K562 (cell line): ENCODE data around the gene ARHGAP10. TPM values are rescaled to one million over a fixed set of nuclear protein-coding genes. Genes with fewer than 3 reads are reported as not detected.

ENCODE experiments used
- ATAC-seq: fragments of 200-7000 bp; cut with Tn5 transposase; 3 replicates; pipeline ENCODE4 v1.9.1; 2020; ENCODE audit warnings: moderate library complexity
- BruUV-seq: library from RNA; stranded (reverse); fragments of 400-500 nt; replicated peaks from 2 replicates; lab custom pipeline; 2021; lab: Mats Ljungman, UMichigan
- CTCF ChIA-PET: fragments of 300-600 bp; formaldehyde crosslinking; extraction: SDS; loops from one replicate; lab custom pipeline; 2021; ENCODE audit warnings: low intra/inter-chr PET ratio; lab: Yijun Ruan, JAX
- POLR2A ChIA-PET: fragments of 300-600, 350-650 bp; sonication (Branson Sonifier 250); formaldehyde crosslinking; extraction: SDS; loops from one replicate; lab custom pipeline; 2021; ENCODE audit warnings: antibody characterized with exemption, inconsistent platforms; lab: Yijun Ruan, JAX
- DNase-seq, 4 experiments: peaks; one replicate each; pipeline versions ENCODE4 v3.0.0 to v3.0.0-alpha.2; 2011 to 2018; ENCODE audit warnings: low spot score in 3 of 4, mixed read lengths in 3 of 4; ENCODE audit errors: extremely low read depth in 1 of 4
- FAIRE-seq: peaks from 2 replicates; lab custom pipeline; 2011; peaks lifted over from hg19 to GRCh38; lab: Jason Lieb, UNC
- H2AFZ ChIP-seq: 2 replicates; pipeline ENCODE4 v1.6.0; 2011; ENCODE audit warnings: low read depth, low read length, control low read depth, inconsistent platforms
- H3K27ac ChIP-seq: fragments of 200-600 bp; 3 replicates; pipeline ENCODE4 v1.8.0; 2011; ENCODE audit warnings: low read depth, mild to moderate bottlenecking, control low read depth, inconsistent platforms, low read length, moderate library complexity, mixed read lengths; ENCODE audit errors: extremely low read depth
- H3K27me3 ChIP-seq, 2 experiments: fragments of 300-600 bp in 1 of 2; 2 replicates in 1 of 2; 3 replicates in 1 of 2; pipeline versions ENCODE4 v1.6.0 to v1.8.0; 2011; ENCODE audit warnings: inconsistent platforms in 2 of 2, low read length in 2 of 2, mild to moderate bottlenecking in 1 of 2, mixed read lengths in 1 of 2, moderate library complexity in 1 of 2; ENCODE audit not compliant: control insufficient read depth in 2 of 2, insufficient read depth in 2 of 2
- H3K36me3 ChIP-seq: fragments of 300-600 bp; 3 replicates; pipeline ENCODE4 v1.8.0; 2011; ENCODE audit warnings: mild to moderate bottlenecking, low read length, inconsistent platforms; ENCODE audit not compliant: control insufficient read depth, insufficient read depth
- H3K4me1 ChIP-seq, 2 experiments: fragments of 200-600 bp in 1 of 2; replicated peaks in 1 of 2; 2 replicates in 1 of 2; 3 replicates in 1 of 2; pipeline versions ENCODE4 v1.5.1 to v1.8.0; 2011; ENCODE audit warnings: inconsistent platforms in 2 of 2, low read length in 2 of 2, mild to moderate bottlenecking in 1 of 2, mixed read lengths in 1 of 2, moderate library complexity in 1 of 2; ENCODE audit not compliant: control insufficient read depth in 2 of 2, insufficient read depth in 2 of 2
- H3K4me2 ChIP-seq: 2 replicates; pipeline ENCODE4 v1.6.1; 2011; ENCODE audit warnings: low read length, control low read depth, inconsistent platforms, mixed read lengths; ENCODE audit not compliant: insufficient read depth
- H3K4me3 ChIP-seq: fragments of 200-600 bp; sonication (generic), shearing (Covaris generic); 2 replicates; pipeline ENCODE4 v1.5.1; 2016; ENCODE audit warnings: control low read depth, inconsistent platforms
- H3K79me2 ChIP-seq: fragments of 200-600 bp; 3 replicates; pipeline ENCODE4 v1.8.0; 2011; ENCODE audit warnings: low read length, inconsistent platforms; ENCODE audit not compliant: control insufficient read depth, insufficient read depth
- H3K9ac ChIP-seq, 2 experiments: 2 replicates each; pipeline versions ENCODE4 v1.6.0 to v1.6.1; 2011; ENCODE audit warnings: low read depth in 2 of 2, low read length in 2 of 2, control low read depth in 1 of 2, inconsistent platforms in 1 of 2, mild to moderate bottlenecking in 1 of 2, mixed read lengths in 1 of 2; ENCODE audit not compliant: insufficient read depth in 1 of 2
- H3K9me1 ChIP-seq: one replicate; pipeline ENCODE4 v1.6.0; 2011; ENCODE audit warnings: inconsistent platforms, mild to moderate bottlenecking, low read length, moderate library complexity; ENCODE audit not compliant: control insufficient read depth, insufficient read depth
- H3K9me3 ChIP-seq: replicated peaks from 2 replicates; pipeline ENCODE4 v1.5.1; 2011; ENCODE audit warnings: low read depth, low read length, inconsistent platforms; ENCODE audit not compliant: control insufficient read depth, insufficient read depth
- H4K20me1 ChIP-seq: replicated peaks from 2 replicates; pipeline ENCODE4 v1.6.1; 2011; ENCODE audit warnings: low read length, inconsistent platforms, mixed read lengths; ENCODE audit not compliant: control insufficient read depth, insufficient read depth
- ARID1B ChIP-seq: fragments of 450-650 bp; IDR thresholded peaks from 2 replicates; pipeline ENCODE4 v1.6.1; 2016; ENCODE audit warnings: antibody characterized with exemption, mild to moderate bottlenecking, inconsistent platforms
- BCOR ChIP-seq: fragments of 450-650 bp; IDR thresholded peaks from 2 replicates; pipeline ENCODE4 v1.6.1; 2016
- BRF1 ChIP-seq: IDR thresholded peaks from 3 replicates; pipeline ENCODE4 v1.6.1; 2011; ENCODE audit warnings: borderline replicate concordance, mild to moderate bottlenecking; ENCODE audit not compliant: insufficient read length; ENCODE audit errors: extremely low read depth
- DNMT1 ChIP-seq: fragments of 450-650 bp; IDR thresholded peaks from 2 replicates; pipeline ENCODE4 v1.6.1; 2016; ENCODE audit warnings: antibody characterized with exemption, mild to moderate bottlenecking
- HOXB6 ChIP-seq: fragments of 250-450 bp; sonication (Bioruptor Pico); IDR thresholded peaks from 2 replicates; pipeline ENCODE4 v1.5.1; 2022; ENCODE audit warnings: mild to moderate bottlenecking, borderline replicate concordance
- POLR3A ChIP-seq: IDR thresholded peaks from 2 replicates; pipeline ENCODE4 v1.6.1; 2011; ENCODE audit warnings: borderline replicate concordance, mild to moderate bottlenecking, moderate library complexity; ENCODE audit not compliant: insufficient read length, insufficient read depth; ENCODE audit errors: extremely low read depth
- ZNF134 ChIP-seq: fragments of 250-450 bp; sonication (Bioruptor Pico); conservative IDR thresholded peaks from 2 replicates; pipeline ENCODE4 v1.4.0; 2020
- ZNF24 ChIP-seq: fragments of 450-650 bp; IDR thresholded peaks from 2 replicates; pipeline ENCODE4 v1.6.1; 2016
- ZNF780A ChIP-seq: fragments of 250-450 bp; sonication (Bioruptor Pico); IDR thresholded peaks from 2 replicates; pipeline ENCODE4 v1.5.0; 2021; ENCODE audit warnings: mild to moderate bottlenecking
- WGBS: fragments of 100-300 bp; shearing (Covaris generic); methylation state at CpG from one replicate; pipeline ENCODE4 v1.1.6; 2016; ENCODE audit warnings: low coverage, mixed read lengths; ENCODE audit not compliant: insufficient coverage; ENCODE audit errors: missing lambda C conversion rate; 5-methylcytosine and 5-hydroxymethylcytosine counted together
- in situ Hi-C: fragments of 300-500 bp; cut with MboI; formaldehyde crosslinking; loops from 4 replicates; pipeline ENCODE4 v1.15.0; 2018; ENCODE audit warnings: inconsistent platforms, mixed read lengths
- intact Hi-C: fragments of 100-400 bp; cut with micrococcal nuclease; formaldehyde crosslinking; loops from 2 replicates; pipeline ENCODE4 v1.14.2; 2022
- polyA plus RNA-seq, 8 experiments: library from polyadenylated mRNA; depleted of rRNA in 4 of 8; stranded (reverse) in 5 of 8; unstranded in 3 of 8; fragments of >200 nt; fragmentation: Nextera tagmentation in 2 of 8; fragmentation: Illumina TruSeq in 1 of 8; extraction: Ambion mirVana in 2 of 8; extraction: Trizol in 1 of 8; gene quantifications; 2 replicates each; pipeline versions ENCODE4 v1.2.1 to v1.2.3, GENCODE V29; 2011 to 2014; ENCODE audit warnings: inconsistent platforms in 1 of 8, missing spikeins in 1 of 8
- total RNA-seq, 7 experiments: library from RNA; depleted of rRNA in 6 of 7; stranded (reverse); fragments of >200 nt in 6 of 7; fragmentation: Illumina TruSeq in 2 of 7; extraction: Trizol in 2 of 7; gene quantifications; 2 replicates each; pipeline versions ENCODE4 v1.2.1 to v1.2.3, GENCODE V29; 2011 to 2021; ENCODE audit warnings: low replicate concordance in 1 of 7

The ARHGAP10 gene
- total and polyA plus RNA-seq, 9 of the 15 experiments (the other 6 are each of a cell fraction or from before 2014, with no cell fraction given), result 0.03 to 0.22 (median 0.06) TPM; not detected in 3

DNA sequence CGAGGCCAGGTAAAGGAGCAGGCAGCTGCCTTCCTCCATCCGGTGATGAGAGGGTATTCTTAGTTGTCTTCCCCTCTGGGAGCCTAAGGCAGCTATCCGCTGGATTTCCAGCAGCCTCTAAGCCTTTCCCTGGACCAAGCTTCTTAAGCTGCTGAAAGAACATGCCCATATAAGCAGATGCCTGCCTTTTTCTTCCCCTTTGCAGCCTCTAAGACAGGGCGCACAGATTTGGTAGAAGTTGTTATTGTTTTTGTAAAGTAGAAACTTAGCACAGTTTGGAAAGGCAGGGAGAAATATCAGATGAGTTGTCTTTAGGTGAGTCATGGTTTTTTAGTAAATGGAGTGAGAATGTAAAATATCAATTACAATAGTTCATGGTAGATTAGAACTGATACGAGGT lies 210.8 kb downstream of the ARHGAP10 start:
- Histone ChIP-seq H3K4me3 (no peak overlapping the region), H2AFZ (no peak overlapping the region), H4K20me1 (no peaks in the 10 kb centered on the region), H3K9me3 (no peaks in the 10 kb centered on the region), H3K4me2 (no peak overlapping the region), H3K9me1 (no peaks in the 10 kb centered on the region), H3K79me2 (no peaks in the 10 kb centered on the region), H3K9ac (no peak overlapping the region), H3K4me1 (no peaks in the 10 kb centered on the region), H3K36me3 (no peaks in the 10 kb centered on the region), H3K27ac (no peak overlapping the region), H3K27me3 (no peaks in the 10 kb centered on the region)
- no peak for FAIRE-seq
- POLR2A ChIA-PET, result no interaction called here
- in situ Hi-C loops, result no loop called here
- BruUV-seq, result no TSS peak
- CTCF ChIA-PET, result no interaction called here
- WGBS, result 0% methylated on average over 5 of the region's 5 CpGs
- no peak for TF ChIP-seq HOXB6 (CRISPR knock-in tag)
- no peak for TF ChIP-seq ZNF134 (CRISPR knock-in tag)
- no peak for TF ChIP-seq ARID1B
- intact Hi-C loops, result no loop called here
- no peak for DNase-seq
- no peak for ATAC-seq

- intact Hi-C loops (no loop called here), in situ Hi-C loops (no loop called here)
- Histone ChIP-seq H3K9ac (no peak overlapping the region), H3K79me2 (no peaks in the 10 kb centered on the region), H3K9me1 (no peaks in the 10 kb centered on the region), H3K27ac (no peak overlapping the region), H2AFZ (no peak overlapping the region), H3K36me3 (no peaks in the 10 kb centered on the region), H3K4me1 (no peaks in the 10 kb centered on the region), H4K20me1 (no peaks in the 10 kb centered on the region), H3K4me3 (no peak overlapping the region), H3K27me3 (no peaks in the 10 kb centered on the region), H3K4me2 (no peak overlapping the region), H3K9me3 (no peaks in the 10 kb centered on the region)
- FAIRE-seq (no peak), ATAC-seq (no peak), DNase-seq (no peak)
- POLR2A ChIA-PET, result no interaction called here
- CTCF ChIA-PET, result no interaction called here
- BruUV-seq, result no TSS peak
- TF ChIP-seq BRF1 (no peak), DNMT1 (no peak), BCOR (no peak), ZNF780A (no peak), POLR3A (no peak), ZNF24 (no peak)
- 0% methylated on average over 3 of the region's 3 CpGs for WGBS
Measured at GRCh38 chr4:147943159-147943638, 211.3 kb downstream of the ARHGAP10 start.
